ENCODE data around the gene AMPD3.
"Not testable (repeated sequence)": the region's sequence is repeated elsewhere in the genome, so short reads cannot be mapped to it uniquely, and the experiment has no call there.

Gene AMPD3

GRCh38 chr11:10418259-10418949 lies 36.7 kb upstream of the AMPD3 start:
- Mint-ChIP-seq H3K9me3 (peaks cover 8% of the 10 kb centered on the region), H3K27me3 (no peaks in the 10 kb centered on the region), H3K4me3 (no peak overlapping the region), H3K36me3 (ENCODE audit: low read depth) (no peaks in the 10 kb centered on the region), H3K4me1 (ENCODE audit: low read depth) (peaks cover 33% of the 10 kb centered on the region), H3K27ac (no peak overlapping the region)
- intact Hi-C loops (cut with micrococcal nuclease): no loop called here

GRCh38 chr11:10418950-10419310 lies 36.1 kb upstream of the AMPD3 start:
- H3K9me3 Mint-ChIP-seq: peaks cover 10% of the 10 kb centered on the region
- H3K27ac Mint-ChIP-seq: no peak overlapping the region
- no peaks in the 10 kb centered on the region for H3K27me3 Mint-ChIP-seq
- H3K36me3 Mint-ChIP-seq (ENCODE audit: low read depth): no peaks in the 10 kb centered on the region
- peaks cover 28% of the 10 kb centered on the region for H3K4me1 Mint-ChIP-seq (ENCODE audit: low read depth)
- H3K4me3 Mint-ChIP-seq: no peak overlapping the region
- intact Hi-C loops (cut with micrococcal nuclease): no loop called here

- no peak overlapping the region for H3K4me3 Mint-ChIP-seq
- peaks cover 6% of the 10 kb centered on the region for H3K4me1 Mint-ChIP-seq (ENCODE audit: low read depth)
- H3K9me3 Mint-ChIP-seq: peaks cover 10% of the 10 kb centered on the region
- intact Hi-C loops (cut with micrococcal nuclease): no loop called here
- no peak overlapping the region for H3K27ac Mint-ChIP-seq
- H3K27me3 Mint-ChIP-seq: peaks cover 2% of the 10 kb centered on the region
- no peaks in the 10 kb centered on the region for H3K36me3 Mint-ChIP-seq (ENCODE audit: low read depth)
Measured at GRCh38 chr11:10426475-10426874, 28.6 kb upstream of the AMPD3 start.

- no peak overlapping the region for H3K27ac Mint-ChIP-seq
- H3K36me3 Mint-ChIP-seq (ENCODE audit: low read depth): no peaks in the 10 kb centered on the region
- H3K27me3 Mint-ChIP-seq: peaks cover 2% of the 10 kb centered on the region
- intact Hi-C loops (cut with micrococcal nuclease): no loop called here
- H3K4me1 Mint-ChIP-seq (ENCODE audit: low read depth): peaks cover 6% of the 10 kb centered on the region
- peaks cover 2% of the 10 kb centered on the region for H3K9me3 Mint-ChIP-seq
- no peak overlapping the region for H3K4me3 Mint-ChIP-seq
Measured at GRCh38 chr11:10428453-10428852, 26.6 kb upstream of the AMPD3 start.

GRCh38 chr11:10429526-10429925 lies 25.5 kb upstream of the AMPD3 start:
- Mint-ChIP-seq H3K4me1 (ENCODE audit: low read depth) (peaks cover 6% of the 10 kb centered on the region), H3K36me3 (ENCODE audit: low read depth) (no peaks in the 10 kb centered on the region), H3K9me3 (no peaks in the 10 kb centered on the region), H3K4me3 (no peak overlapping the region), H3K27me3 (peaks cover 2% of the 10 kb centered on the region), H3K27ac (no peak overlapping the region)
- intact Hi-C loops (cut with micrococcal nuclease): no loop called here

- Mint-ChIP-seq H3K9me3 (no peaks in the 10 kb centered on the region), H3K4me1 (ENCODE audit: low read depth) (peaks cover 20% of the 10 kb centered on the region), H3K27ac (peak overlapping the region; percentile 4), H3K4me3 (no peak overlapping the region), H3K36me3 (ENCODE audit: low read depth) (no peaks in the 10 kb centered on the region), H3K27me3 (no peaks in the 10 kb centered on the region)
- intact Hi-C loops (cut with micrococcal nuclease): no loop called here
Measured at GRCh38 chr11:10432493-10432892, 22.6 kb upstream of the AMPD3 start.

- H3K4me1 Mint-ChIP-seq (ENCODE audit: low read depth): peaks cover 24% of the 10 kb centered on the region
- H3K36me3 Mint-ChIP-seq (ENCODE audit: low read depth): no peaks in the 10 kb centered on the region
- no peak overlapping the region for H3K4me3 Mint-ChIP-seq
- no peak overlapping the region for H3K27ac Mint-ChIP-seq
- intact Hi-C loops (cut with micrococcal nuclease): no loop called here
- H3K9me3 Mint-ChIP-seq: no peaks in the 10 kb centered on the region
- no peaks in the 10 kb centered on the region for H3K27me3 Mint-ChIP-seq
Measured at GRCh38 chr11:10432971-10433370, 22.1 kb upstream of the AMPD3 start.

- Mint-ChIP-seq H3K36me3 (ENCODE audit: low read depth) (no peaks in the 10 kb centered on the region), H3K27me3 (no peaks in the 10 kb centered on the region), H3K9me3 (no peaks in the 10 kb centered on the region), H3K27ac (peak overlapping the region; percentile 88), H3K4me1 (ENCODE audit: low read depth) (peaks cover 24% of the 10 kb centered on the region), H3K4me3 (no peak overlapping the region)
- intact Hi-C loops (cut with micrococcal nuclease): loop anchor here (1.0 kb wide), 1 partner anchor 22 kb away; no protein-coding TSS in a partner anchor
Measured at GRCh38 chr11:10436224-10436623, 18.8 kb upstream of the AMPD3 start.

- peaks cover 24% of the 10 kb centered on the region for H3K4me1 Mint-ChIP-seq (ENCODE audit: low read depth)
- H3K9me3 Mint-ChIP-seq; H3K27me3 Mint-ChIP-seq; H3K36me3 Mint-ChIP-seq (ENCODE audit: low read depth): not testable (repeated sequence)
- peak overlapping the region; percentile 9 for H3K4me3 Mint-ChIP-seq
- intact Hi-C loops (cut with micrococcal nuclease): loop anchor here (1.0 kb wide), 1 partner anchor 22 kb away; no protein-coding TSS in a partner anchor
- H3K27ac Mint-ChIP-seq: peak overlapping the region; percentile 88
Measured at GRCh38 chr11:10436683-10437082, 18.4 kb upstream of the AMPD3 start.

GRCh38 chr11:10438458-10438857 lies 16.6 kb upstream of the AMPD3 start:
- intact Hi-C loops (cut with micrococcal nuclease): loop anchor here (2.0 kb wide), 1 partner anchor 16 kb away; the partner anchor contains the start of gene AMPD3
- H3K36me3 Mint-ChIP-seq (ENCODE audit: low read depth): no peaks in the 10 kb centered on the region
- no peaks in the 10 kb centered on the region for H3K27me3 Mint-ChIP-seq
- peaks cover 39% of the 10 kb centered on the region for H3K4me1 Mint-ChIP-seq (ENCODE audit: low read depth)
- no peak overlapping the region for H3K27ac Mint-ChIP-seq
- H3K4me3 Mint-ChIP-seq: no peak overlapping the region
- H3K9me3 Mint-ChIP-seq: no peaks in the 10 kb centered on the region

- Mint-ChIP-seq H3K4me1 (ENCODE audit: low read depth) (peaks cover 47% of the 10 kb centered on the region), H3K4me3 (no peak overlapping the region), H3K27me3 (no peaks in the 10 kb centered on the region), H3K27ac (peak overlapping the region; percentile 38), H3K36me3 (ENCODE audit: low read depth) (no peaks in the 10 kb centered on the region), H3K9me3 (no peaks in the 10 kb centered on the region)
- intact Hi-C loops (cut with micrococcal nuclease): loop anchor here (2.0 kb wide), 1 partner anchor 15 kb away; the partner anchor contains the start of gene AMPD3
Measured at GRCh38 chr11:10439351-10439750, 15.7 kb upstream of the AMPD3 start.

- peaks cover 52% of the 10 kb centered on the region for H3K4me1 Mint-ChIP-seq (ENCODE audit: low read depth)
- intact Hi-C loops (cut with micrococcal nuclease): loop anchor here (2.0 kb wide), 1 partner anchor 15 kb away; the partner anchor contains the start of gene AMPD3
- peak overlapping the region; percentile 38 for H3K27ac Mint-ChIP-seq
- no peaks in the 10 kb centered on the region for H3K27me3 Mint-ChIP-seq
- H3K4me3 Mint-ChIP-seq: no peak overlapping the region
- H3K9me3 Mint-ChIP-seq: no peaks in the 10 kb centered on the region
- no peaks in the 10 kb centered on the region for H3K36me3 Mint-ChIP-seq (ENCODE audit: low read depth)
Measured at GRCh38 chr11:10439924-10440323, 15.1 kb upstream of the AMPD3 start.

- Mint-ChIP-seq H3K9me3 (no peaks in the 10 kb centered on the region), H3K27me3 (no peaks in the 10 kb centered on the region), H3K36me3 (ENCODE audit: low read depth) (no peaks in the 10 kb centered on the region), H3K4me3 (no peak overlapping the region), H3K27ac (peak overlapping the region; percentile 55), H3K4me1 (ENCODE audit: low read depth) (peaks cover 57% of the 10 kb centered on the region)
- intact Hi-C loops (cut with micrococcal nuclease): no loop called here
Measured at GRCh38 chr11:10440401-10440800, 14.7 kb upstream of the AMPD3 start.

- no peaks in the 10 kb centered on the region for H3K27me3 Mint-ChIP-seq
- intact Hi-C loops (cut with micrococcal nuclease): no loop called here
- no peaks in the 10 kb centered on the region for H3K36me3 Mint-ChIP-seq (ENCODE audit: low read depth)
- no peak overlapping the region for H3K4me3 Mint-ChIP-seq
- H3K9me3 Mint-ChIP-seq: no peaks in the 10 kb centered on the region
- peaks cover 57% of the 10 kb centered on the region for H3K4me1 Mint-ChIP-seq (ENCODE audit: low read depth)
- peak overlapping the region; percentile 55 for H3K27ac Mint-ChIP-seq
Measured at GRCh38 chr11:10441091-10441490, 14.0 kb upstream of the AMPD3 start.

Measured in dendritic cell treated with granulocyte-macrophage colony-stimulating factor and Interleukin-4, amounts not matched to agents 40 ng/mL and 50 ng/mL, for 4 days (primary cell).